GM18511 (cell line): Measurements from ENCODE around the gene MYPOP.

Experiments used
- ATAC-seq: cut with Tn5 transposase; IDR thresholded peaks from one replicate; pipeline ENCODE4 v1.9.1; 2021; ENCODE audit warnings: mild to moderate bottlenecking, moderate library complexity; ENCODE audit not compliant: unreplicated experiment

Gene MYPOP

DNA sequence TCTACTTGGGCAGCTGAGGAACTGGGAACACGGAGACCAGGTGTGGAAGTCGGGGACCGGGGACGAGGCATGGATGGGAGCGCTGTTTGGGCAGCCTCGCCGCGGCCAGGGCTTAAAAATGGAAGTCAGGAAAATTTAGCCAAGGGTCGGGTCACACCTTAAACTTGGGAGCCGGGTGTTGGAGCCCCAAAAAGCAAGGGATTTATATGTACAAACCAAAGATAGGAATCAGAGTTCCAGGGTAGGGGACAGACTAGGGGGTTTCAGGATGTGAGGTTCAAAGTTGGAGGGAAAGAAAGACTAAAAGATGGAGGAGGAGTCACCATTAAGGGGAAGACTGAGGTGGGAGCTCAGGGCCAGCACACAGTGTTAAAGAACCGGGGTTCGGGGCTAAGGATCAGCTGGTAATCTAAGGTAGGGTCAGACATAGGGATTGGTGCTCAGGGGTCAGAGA, 37.8 kb downstream of the MYPOP start:
- no peak for ATAC-seq

DNA sequence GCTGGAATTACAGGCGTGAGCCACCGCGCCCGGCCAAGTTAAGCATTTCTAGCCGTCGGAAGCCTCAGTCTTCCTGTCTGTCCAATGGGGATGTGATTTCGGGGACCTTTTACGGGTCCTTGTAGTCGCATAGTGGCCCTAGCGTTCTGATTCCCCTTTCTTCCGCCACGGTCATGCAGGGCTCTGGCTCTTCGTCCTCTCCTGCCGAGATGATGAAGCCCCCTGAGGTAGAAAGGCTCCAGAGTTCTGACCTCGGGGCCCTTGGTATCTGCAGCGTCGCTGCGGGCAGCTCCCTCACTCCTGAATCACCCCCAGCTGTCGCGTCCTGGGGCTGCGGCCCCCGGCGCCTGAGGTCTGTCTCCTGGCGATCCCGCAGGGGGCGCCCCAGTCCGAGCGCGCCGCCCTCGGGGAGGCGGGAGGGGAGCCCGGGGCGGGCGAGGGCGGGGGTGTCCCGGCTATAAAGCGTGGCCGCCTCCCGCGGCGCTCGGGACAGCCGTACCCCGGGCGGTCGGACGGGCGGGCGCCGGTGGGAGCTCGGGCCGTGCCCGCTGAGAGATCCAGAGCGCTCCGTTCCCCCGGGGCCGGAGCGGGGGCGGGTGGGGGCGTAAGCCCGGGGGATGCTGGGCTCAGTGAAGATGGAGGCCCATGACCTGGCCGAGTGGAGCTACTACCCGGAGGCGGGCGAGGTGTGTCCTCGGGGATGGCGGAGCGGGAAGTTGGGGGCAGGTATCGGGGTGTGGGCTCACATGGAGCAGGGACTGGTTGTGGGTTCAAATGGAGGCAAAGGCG, 38.4 kb downstream of the MYPOP start, which contains the start of gene FOXA3:
FOXA3 (plus strand) TSS at position 487 of the 789 bp plus-strand sequence; CDS start at position 618, 131 bp downstream.
- ATAC-seq, result no peak

DNA sequence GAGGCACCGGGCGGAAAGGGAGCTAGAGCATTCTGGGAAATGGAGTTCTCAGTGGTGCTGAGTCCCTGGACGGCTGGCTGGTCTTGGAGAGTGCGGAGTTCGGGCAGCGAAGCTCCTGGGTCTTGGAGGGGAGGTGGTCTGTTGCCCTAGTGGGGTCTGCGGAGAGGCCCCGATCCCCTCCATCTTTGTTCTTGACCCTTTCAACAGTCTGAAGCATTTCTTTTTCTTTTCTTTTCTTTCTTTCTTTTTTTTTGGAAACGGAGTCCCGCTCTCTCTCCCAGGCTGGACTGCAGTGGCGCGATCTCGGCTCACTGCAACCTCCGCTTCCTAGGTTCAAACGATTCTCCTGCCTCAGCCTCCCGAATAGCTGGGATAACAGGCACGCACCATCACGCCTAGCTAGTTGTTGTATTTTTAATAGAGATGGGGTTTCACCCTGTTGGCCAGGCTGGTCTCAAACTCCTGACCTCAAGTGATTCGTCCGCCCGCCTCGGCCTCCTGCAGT, 39.0 kb downstream of the MYPOP start:
- no peak for ATAC-seq

DNA sequence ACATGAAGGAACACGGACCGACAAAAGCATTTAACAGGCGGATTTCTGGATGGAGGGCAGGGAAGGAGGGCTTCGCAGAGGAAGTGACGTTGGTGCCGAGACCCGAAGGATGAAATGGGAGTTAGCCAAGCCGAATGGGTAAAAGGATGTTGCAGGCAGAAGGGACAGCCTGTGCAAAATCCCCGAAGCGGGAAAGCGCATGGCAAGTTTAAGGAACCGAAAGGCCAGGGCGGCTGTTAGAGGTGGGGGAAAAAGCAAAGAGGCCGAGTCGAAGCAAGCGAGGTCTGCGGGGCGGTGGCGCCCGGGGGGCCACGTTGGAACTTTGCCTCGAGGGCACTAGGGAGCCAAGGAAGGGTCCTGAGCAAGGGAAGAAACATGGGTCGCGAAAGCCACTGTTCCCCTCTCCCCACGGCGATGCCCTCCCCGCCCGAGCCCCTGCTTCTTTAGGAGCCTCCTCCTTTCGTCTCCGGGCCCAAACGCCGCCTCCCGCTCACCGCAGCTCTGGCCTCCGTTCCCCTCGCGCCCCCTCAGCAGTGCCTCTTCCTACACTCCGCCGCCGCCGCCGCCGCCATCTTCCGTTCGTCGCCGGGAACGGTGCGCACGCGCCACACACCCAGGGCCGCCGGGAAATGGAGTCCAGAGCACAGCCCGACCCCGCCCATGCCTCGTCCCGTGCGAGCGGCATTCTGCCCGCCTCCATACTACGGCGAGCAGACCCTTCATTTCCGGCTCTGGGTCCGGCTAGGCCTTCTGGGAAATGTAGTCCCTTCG, 39.7 kb downstream of the MYPOP start, which contains the start of gene SYMPK:
SYMPK (minus strand) TSS at position 584 of the 771 bp plus-strand sequence. CDS start 8,652 bp downstream, outside the sequence.
- peak; percentile 90 for ATAC-seq

DNA sequence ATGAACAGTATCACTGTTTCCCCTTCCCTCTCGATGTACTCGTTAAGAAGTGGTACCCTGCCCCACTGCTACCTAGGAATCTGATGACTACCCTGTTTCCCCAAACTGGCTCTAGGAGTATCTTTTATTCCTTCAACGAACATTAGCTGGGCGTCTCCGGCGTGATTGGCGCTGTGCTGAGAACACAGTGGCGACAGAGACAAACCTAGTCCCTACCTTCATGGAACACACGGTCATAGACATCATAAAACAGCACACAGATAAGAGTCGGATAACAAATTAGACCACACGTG, 40.2 kb downstream of the MYPOP start:
- ATAC-seq, result no peak

DNA sequence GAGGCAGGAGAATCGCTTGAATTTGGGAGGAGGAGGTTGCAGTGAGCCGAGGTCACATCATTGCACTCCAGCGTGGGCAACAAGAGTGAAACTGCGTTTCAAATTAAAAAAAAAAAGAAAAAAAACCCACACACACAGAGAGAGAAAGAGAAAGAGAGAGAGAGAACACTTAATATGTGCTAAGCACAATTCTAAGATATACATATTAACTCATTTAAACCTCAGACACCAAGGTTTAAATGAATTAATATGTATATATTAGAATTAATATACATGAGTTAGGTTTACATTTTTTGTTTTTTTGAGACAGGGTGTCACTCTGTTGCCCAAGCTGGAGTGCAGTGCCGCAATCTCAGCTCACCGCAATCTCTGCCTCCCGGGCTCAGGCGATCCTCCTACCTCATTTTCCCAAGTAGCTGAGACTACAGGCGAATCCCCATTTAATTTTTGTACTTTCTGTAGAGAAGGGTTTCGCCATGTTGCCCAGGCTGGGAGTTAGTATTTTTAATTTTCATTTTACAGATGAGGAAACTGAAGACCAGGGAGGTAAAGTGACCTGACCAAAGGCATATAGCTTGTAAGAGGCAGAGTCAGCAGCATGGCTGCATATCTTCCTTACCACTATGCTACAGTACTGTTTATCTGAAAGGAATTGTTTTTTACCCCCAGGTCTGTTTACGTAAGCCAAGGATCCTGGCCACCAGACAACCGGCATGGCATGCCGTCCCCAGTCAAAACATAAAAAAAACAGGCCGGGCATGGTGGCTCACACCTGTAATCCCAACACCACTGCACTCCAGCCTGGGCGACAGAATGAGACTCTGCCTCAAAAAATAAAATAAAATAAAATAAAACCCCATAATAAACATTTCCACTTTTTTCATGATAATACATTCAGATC, 41.8 kb downstream of the MYPOP start:
- no peak for ATAC-seq

DNA sequence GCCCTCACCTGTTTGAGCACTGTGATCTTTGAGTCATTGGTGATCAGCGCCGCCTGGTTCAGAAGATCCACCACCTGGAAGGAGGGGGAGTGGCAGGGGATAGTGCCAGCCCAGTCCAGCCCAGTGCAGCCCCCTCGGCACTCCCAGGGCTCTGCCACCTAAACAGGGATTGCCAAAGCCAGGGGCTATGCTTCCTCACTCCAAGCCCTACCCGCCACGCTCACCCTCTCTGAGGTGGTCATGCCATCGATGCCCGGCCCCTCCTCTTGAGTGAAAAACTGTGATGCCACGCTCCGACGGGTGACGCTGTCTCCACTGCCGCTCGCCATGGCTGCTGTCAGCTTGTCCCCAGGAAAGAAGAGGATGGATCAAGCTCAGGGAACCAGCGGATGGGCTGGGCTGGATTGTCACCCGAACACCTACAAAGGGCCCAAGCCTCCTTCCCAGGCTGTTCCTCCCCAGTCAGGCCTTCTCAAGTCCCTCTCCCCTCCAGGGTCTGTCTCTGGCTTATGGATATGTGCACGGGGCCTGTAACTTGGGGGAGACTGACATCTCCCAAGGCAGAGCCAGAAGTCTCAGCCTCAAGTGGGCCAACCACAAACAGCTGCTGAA, 48.1 kb downstream of the MYPOP start:
- ATAC-seq, result no peak

DNA sequence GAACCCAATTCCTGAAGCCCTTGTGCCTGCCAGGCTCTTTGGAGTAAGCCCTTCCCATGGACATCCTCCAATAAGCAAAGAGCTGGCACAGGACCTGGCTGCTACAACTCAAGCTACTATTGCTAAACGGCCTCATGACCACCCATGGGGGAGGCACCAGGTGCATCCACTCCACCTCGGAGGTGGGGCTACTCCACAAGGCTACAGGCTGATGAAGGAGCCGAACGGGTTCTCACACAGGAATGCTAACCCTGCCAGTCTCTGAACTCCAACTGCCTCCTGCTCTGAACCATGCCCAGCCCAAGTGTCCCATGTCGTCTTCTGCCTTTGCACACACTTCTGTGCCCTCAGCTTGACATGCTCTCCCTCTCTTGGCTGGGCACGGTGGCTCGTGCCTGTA, 49.4 kb downstream of the MYPOP start:
- no peak for ATAC-seq

DNA sequence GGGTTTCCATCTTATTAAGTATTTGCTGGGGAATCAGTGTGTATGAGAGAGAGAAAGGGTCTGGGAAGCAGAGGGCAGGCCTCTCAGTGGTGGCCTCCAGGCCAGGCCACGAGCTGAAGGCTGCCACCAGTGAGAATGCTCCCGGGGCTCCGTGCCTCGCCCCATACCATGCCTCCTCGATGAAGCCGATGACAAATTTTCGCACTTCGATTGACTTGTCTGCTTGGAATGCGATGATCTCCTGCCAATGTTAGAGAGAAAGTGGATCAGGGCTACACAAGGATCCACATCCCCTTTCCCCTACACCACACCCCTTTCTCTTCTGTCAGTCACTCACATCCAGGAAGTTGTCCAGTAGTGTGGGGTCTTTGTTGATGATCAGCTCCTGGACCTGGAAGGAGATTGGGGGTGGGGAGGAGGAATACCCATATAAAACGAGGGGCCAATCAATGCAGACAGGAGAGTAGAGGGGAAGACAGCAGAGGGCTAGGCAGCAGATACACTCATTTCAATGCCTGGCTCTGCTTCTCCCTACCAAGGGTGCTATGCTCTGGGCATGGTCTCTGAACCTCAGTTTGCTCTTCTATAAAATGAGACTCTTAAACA, 50.2 kb downstream of the MYPOP start:
- no peak for ATAC-seq

DNA sequence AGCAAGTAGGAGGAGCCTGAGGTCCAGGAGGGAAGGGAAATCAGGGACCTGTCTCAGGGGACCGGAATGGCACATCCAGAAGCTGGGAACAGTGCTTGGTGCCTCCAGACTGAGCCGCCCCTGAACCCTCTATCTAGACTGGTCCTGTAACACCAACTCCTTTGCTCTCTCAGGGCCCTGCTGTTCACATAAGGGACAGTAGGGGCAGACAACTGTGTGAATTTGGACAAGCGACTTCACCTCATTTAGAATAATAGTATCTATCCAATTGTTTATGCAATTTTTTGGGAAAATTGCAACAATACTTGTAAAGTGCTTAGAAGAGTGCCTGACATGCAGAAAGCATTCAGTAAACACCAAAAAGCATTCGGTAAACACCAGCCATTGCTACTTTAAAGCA, 53.5 kb downstream of the MYPOP start:
- no peak for ATAC-seq

DNA sequence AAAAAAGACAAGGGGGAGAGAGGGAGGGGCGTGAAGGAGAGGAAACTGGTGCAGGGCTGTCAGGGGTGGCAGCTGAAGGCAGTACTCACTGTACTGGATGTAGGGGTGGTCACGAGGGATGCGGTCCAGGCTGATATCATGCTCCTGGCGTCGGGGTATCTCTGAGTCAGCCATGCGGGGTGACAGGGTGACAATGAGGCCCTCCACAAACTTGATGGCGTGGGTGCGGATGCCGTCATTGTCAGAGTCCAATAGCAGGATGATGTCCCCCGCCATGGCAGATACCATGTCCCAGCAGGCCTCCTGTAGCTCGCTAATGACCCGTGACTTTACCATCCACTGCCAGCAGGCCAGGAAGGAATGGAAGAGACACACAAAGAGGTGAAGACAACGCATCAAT, 54.8 kb downstream of the MYPOP start:
- no peak for ATAC-seq

DNA sequence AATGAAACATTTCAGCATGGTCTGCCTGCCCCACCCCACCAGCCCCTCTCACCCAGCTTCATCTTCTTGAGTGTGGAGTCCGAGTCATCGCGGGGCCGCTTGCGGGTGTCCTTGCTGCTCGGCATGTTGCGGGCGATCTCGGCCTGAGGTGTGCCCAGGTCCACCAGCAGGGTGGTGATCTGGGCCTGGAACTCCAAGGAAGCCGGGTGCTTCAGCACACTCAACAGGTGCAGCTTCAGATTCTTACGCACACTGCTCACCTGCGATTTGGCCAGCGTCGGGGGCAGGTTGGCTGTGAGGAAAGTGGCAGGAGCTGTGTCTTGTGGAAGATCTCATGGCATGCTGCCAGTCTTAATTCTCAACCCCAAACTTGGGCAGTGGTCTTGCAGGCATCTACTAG, 60.2 kb downstream of the MYPOP start:
- ATAC-seq, result no peak
